Hepatocyte (in vitro differentiated cells): ENCODE results near the gene HEBP1.

ENCODE experiments used
- CTCF ChIP-seq: fragments of 200-600 bp; sonication (generic); IDR thresholded peaks from 2 replicates; pipeline ENCODE4 v1.5.1; 2016; ENCODE audit warnings: antibody characterized with exemption, mild to moderate bottlenecking; ENCODE audit not compliant: poor library complexity
- EZH2 ChIP-seq: fragments of 200-600 bp; sonication (generic); IDR thresholded peaks from 2 replicates; pipeline ENCODE4 v1.6.1; 2016; ENCODE audit warnings: antibody characterized with exemption, mild to moderate bottlenecking, borderline replicate concordance
- EZH2phosphoT487 ChIP-seq: fragments of 200-600 bp; sonication (generic); IDR thresholded peaks from one replicate; pipeline ENCODE4 v1.6.1; 2018; ENCODE audit warnings: antibody characterized with exemption, mild to moderate bottlenecking, low read depth, moderate library complexity; ENCODE audit not compliant: unreplicated experiment, severe bottlenecking

- TF ChIP-seq CTCF (no peak), EZH2 (no peak), EZH2phosphoT487 (no peak)
Measured at GRCh38 chr12:13032164-13032563, 32.1 kb upstream of the HEBP1 start.
